SK-N-SH (cell line): ENCODE results near the gene SESN2.

Source experiments
- CTCF ChIP-seq: fragments of 200-600 bp; sonication (generic); IDR thresholded peaks from 2 replicates; pipeline ENCODE4 v1.6.1; 2017; ENCODE audit warnings: antibody characterized with exemption, mild to moderate bottlenecking, moderate library complexity
- EP300 ChIP-seq, 2 experiments: IDR thresholded peaks; 2 replicates each; pipeline versions ENCODE4 v1.4.0 to v1.6.1; 2012; ENCODE audit warnings: borderline replicate concordance in 1 of 2, low read depth in 1 of 2, low read length in 1 of 2
- EZH2phosphoT487 ChIP-seq: fragments of 200-600 bp; sonication (generic); IDR thresholded peaks from 2 replicates; pipeline ENCODE4 v1.6.1; 2017; ENCODE audit warnings: low read depth, mixed run types, mild to moderate bottlenecking, antibody characterized with exemption, moderate library complexity, borderline replicate concordance
- FOXM1 ChIP-seq: IDR thresholded peaks from 2 replicates; pipeline ENCODE4 v1.4.0; 2012; ENCODE audit warnings: low read depth, mild to moderate bottlenecking
- GABPA ChIP-seq: IDR thresholded peaks from 2 replicates; pipeline ENCODE4 v1.4.0; 2012; ENCODE audit warnings: low read depth, mild to moderate bottlenecking
- JUND ChIP-seq: IDR thresholded peaks from 2 replicates; pipeline ENCODE4 v1.4.0; 2012
- POLR2AphosphoS5 ChIP-seq: IDR thresholded peaks from 2 replicates; pipeline ENCODE4 v1.6.1; 2012; ENCODE audit warnings: low read depth, low read length
- RAD21 ChIP-seq: IDR thresholded peaks from 2 replicates; pipeline ENCODE4 v1.6.1; 2012; ENCODE audit warnings: mild to moderate bottlenecking, low read length
- RXRA ChIP-seq: IDR thresholded peaks from 2 replicates; pipeline ENCODE4 v1.4.0; 2012; ENCODE audit warnings: low read depth, mild to moderate bottlenecking, borderline replicate concordance
- SIN3A ChIP-seq: IDR thresholded peaks from 2 replicates; pipeline ENCODE4 v1.6.1; 2012; ENCODE audit warnings: low read depth, mild to moderate bottlenecking, low read length, moderate library complexity, borderline replicate concordance
- TAF1 ChIP-seq: IDR thresholded peaks from 2 replicates; pipeline ENCODE4 v1.6.1; 2012; ENCODE audit warnings: low read depth, mild to moderate bottlenecking, low read length, moderate library complexity, borderline replicate concordance
- USF1 ChIP-seq: IDR thresholded peaks from 2 replicates; pipeline ENCODE4 v1.4.0; 2012; ENCODE audit warnings: low read depth, borderline replicate concordance
- ZBTB33 ChIP-seq: IDR thresholded peaks from 2 replicates; pipeline ENCODE4 v1.4.0; 2012; ENCODE audit warnings: low read depth, borderline replicate concordance

GRCh38 chr1:28286111-28286510 is 26.8 kb downstream of the SESN2 start:
- TF ChIP-seq CTCF, result no peak
- no peak for TF ChIP-seq RAD21
- no peak for TF ChIP-seq EP300 (IDR thresholded peaks at IDR 0.05; ENCODE audit: borderline replicate concordance in 1 of 2, low read depth in 1 of 2, low read length in 1 of 2)
- no peak for TF ChIP-seq FOXM1
- TF ChIP-seq RXRA, result no peak
- TF ChIP-seq POLR2AphosphoS5, result no peak
- no peak for TF ChIP-seq TAF1
- no peak for TF ChIP-seq GABPA
- no peak for TF ChIP-seq ZBTB33
- TF ChIP-seq SIN3A, result no peak
- no peak for TF ChIP-seq EZH2phosphoT487
- no peak for TF ChIP-seq USF1
- no peak for TF ChIP-seq JUND
